ENCODE measurements around the gene MLLT3.

DNA sequence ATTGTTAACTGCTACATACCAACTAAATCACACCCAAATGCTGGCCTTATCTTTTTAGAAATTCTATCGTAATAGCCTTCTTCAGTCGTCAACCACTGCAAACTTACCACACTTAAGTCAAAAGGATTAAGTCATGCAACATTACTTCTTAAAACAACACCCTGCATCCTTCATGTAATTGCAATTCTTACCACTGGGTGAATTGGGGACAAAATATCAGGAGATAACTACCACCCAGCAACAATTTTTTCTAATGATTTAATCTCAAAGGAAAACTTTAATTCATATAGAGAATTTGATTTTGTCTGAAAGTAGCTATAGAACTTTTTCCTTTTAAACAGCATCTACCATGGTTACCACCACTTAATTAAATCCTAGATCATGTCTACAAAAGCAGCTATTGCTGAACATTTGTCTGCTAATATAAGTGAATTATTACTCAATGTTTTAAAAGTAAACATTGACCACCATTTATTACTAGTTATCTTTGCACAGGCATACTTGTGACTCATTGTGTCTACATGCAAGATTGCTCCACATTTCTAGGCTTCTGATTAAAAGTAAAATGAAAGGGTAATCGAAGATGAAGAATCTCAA lies 10.5 kb downstream of the MLLT3 start:
- TF ChIP-seq, protein P1, sequence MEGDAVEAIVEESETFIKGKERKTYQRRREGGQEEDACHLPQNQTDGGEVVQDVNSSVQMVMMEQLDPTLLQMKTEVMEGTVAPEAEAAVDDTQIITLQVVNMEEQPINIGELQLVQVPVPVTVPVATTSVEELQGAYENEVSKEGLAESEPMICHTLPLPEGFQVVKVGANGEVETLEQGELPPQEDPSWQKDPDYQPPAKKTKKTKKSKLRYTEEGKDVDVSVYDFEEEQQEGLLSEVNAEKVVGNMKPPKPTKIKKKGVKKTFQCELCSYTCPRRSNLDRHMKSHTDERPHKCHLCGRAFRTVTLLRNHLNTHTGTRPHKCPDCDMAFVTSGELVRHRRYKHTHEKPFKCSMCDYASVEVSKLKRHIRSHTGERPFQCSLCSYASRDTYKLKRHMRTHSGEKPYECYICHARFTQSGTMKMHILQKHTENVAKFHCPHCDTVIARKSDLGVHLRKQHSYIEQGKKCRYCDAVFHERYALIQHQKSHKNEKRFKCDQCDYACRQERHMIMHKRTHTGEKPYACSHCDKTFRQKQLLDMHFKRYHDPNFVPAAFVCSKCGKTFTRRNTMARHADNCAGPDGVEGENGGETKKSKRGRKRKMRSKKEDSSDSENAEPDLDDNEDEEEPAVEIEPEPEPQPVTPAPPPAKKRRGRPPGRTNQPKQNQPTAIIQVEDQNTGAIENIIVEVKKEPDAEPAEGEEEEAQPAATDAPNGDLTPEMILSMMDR (IDR thresholded peaks at IDR 0.05) = peak; percentile 37 to 82 (median 61)
- no peak for TF ChIP-seq POLR2A (IDR thresholded peaks at IDR 0.05)

Measured in thyroid gland (tissue), 4 donors.